Ishikawa (cell line): ENCODE data around the gene TPSG1.
A peak's percentile ranks its signal among the peaks of the same experiment; 100 is the strongest.

ENCODE experiments used
- CEBPB ChIP-seq: IDR thresholded peaks from 2 replicates; pipeline ENCODE4 v1.6.1; 2012
- CREB1 ChIP-seq: IDR thresholded peaks from 2 replicates; pipeline ENCODE4 v1.6.1; 2012; ENCODE audit warnings: low read depth
- EGR1 ChIP-seq: IDR thresholded peaks from 2 replicates; pipeline ENCODE4 v1.6.1; 2012
- EP300 ChIP-seq: IDR thresholded peaks from 2 replicates; pipeline ENCODE4 v1.6.1; 2012; ENCODE audit warnings: borderline replicate concordance
- FOXM1 ChIP-seq: IDR thresholded peaks from 2 replicates; pipeline ENCODE4 v1.6.1; 2012; ENCODE audit warnings: low read depth, borderline replicate concordance
- NFIC ChIP-seq: IDR thresholded peaks from 2 replicates; pipeline ENCODE4 v1.6.1; 2012
- RAD21 ChIP-seq: IDR thresholded peaks from 2 replicates; pipeline ENCODE4 v1.6.1; 2012; ENCODE audit warnings: low read depth
- TAF1 ChIP-seq: IDR thresholded peaks from 2 replicates; pipeline ENCODE4 v1.6.1; 2012; ENCODE audit warnings: low read depth, mild to moderate bottlenecking
- TCF12 ChIP-seq: IDR thresholded peaks from 2 replicates; pipeline ENCODE4 v1.6.1; 2012; ENCODE audit warnings: low read depth
- TEAD4 ChIP-seq: IDR thresholded peaks from 2 replicates; pipeline ENCODE4 v1.6.1; 2012
- YY1 ChIP-seq: IDR thresholded peaks from 2 replicates; pipeline ENCODE4 v1.6.1; 2012; ENCODE audit warnings: low read depth
- ZBTB7A ChIP-seq: IDR thresholded peaks from 2 replicates; pipeline ENCODE4 v1.6.1; 2012; ENCODE audit warnings: low read depth
- TF ChIP-seq, protein P1 (sequence below): IDR thresholded peaks from 2 replicates; pipeline ENCODE4 v1.6.1; 2012
- TF ChIP-seq, protein P2 (sequence below): IDR thresholded peaks from 2 replicates; pipeline ENCODE4 v1.6.1; 2012
- TF ChIP-seq, protein P3 (sequence below): IDR thresholded peaks from 2 replicates; pipeline ENCODE4 v1.6.1; 2012; ENCODE audit warnings: low read depth, mild to moderate bottlenecking

The TPSG1 gene

DNA sequence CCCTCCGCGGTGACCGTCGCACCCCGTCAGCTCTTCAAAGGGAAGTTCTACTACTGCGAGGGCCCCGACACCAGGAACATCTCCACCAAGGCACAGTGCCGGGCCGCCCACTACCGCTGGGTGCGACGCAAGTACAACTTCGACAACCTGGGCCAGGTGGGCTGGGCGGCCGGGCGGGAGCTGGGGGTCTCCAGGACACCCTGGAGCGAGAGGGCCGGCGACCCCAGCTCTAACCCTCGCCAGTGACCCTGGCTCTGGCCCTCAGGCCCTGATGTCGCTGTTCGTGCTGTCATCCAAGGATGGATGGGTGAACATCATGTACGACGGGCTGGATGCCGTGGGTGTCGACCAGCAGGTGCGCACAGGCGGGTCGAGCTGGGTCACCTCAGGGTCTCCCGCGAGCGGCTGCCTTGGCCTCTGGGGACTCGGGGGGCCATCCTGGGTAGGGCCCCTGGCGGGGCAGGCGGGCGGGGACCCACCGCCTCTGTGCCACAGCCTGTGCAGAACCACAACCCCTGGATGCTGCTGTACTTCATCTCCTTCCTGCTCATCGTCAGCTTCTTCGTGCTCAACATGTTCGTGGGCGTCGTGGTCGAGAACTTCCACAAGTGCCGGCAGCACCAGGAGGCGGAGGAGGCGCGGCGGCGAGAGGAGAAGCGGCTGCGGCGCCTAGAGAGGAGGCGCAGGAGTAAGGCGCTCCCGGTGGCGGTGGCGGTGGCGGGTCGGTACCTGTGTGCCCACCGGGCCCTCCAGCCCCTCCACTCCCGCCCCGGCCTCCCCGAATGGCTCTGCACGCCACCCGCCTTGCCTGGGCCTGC, 13.4 kb downstream of the TPSG1 start:
- TF ChIP-seq EP300: no peak

DNA sequence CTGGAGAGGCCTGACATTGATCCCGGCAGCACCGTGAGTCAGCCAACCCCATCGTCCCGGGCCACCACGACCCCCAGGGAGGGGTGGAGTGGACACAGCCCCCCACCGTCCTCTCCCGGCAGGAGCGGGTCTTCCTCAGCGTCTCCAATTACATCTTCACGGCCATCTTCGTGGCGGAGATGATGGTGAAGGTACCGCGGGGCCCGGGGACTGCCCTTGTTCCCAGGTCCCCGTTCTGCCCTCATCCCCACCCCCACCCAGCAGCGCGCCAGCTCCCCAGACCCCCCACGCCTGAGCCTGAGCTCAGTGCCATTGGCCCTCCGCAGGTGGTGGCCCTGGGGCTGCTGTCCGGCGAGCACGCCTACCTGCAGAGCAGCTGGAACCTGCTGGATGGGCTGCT, 14.6 kb downstream of the TPSG1 start:
- no peak for TF ChIP-seq EP300
- TF ChIP-seq, protein P1, sequence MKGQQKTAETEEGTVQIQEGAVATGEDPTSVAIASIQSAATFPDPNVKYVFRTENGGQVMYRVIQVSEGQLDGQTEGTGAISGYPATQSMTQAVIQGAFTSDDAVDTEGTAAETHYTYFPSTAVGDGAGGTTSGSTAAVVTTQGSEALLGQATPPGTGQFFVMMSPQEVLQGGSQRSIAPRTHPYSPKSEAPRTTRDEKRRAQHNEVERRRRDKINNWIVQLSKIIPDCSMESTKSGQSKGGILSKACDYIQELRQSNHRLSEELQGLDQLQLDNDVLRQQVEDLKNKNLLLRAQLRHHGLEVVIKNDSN: 0 out of 2 replicates have a peak, but pooled peaks have one; percentile 7

DNA sequence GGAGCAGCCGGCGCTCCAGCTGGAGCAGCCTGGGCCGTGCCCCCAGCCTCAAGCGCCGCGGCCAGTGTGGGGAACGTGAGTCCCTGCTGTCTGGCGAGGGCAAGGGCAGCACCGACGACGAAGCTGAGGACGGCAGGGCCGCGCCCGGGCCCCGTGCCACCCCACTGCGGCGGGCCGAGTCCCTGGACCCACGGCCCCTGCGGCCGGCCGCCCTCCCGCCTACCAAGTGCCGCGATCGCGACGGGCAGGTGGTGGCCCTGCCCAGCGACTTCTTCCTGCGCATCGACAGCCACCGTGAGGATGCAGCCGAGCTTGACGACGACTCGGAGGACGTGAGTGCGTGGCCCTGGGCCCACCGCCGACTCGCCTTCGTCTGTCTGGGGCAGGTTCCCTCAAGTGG, 16.0 kb downstream of the TPSG1 start:
- TF ChIP-seq CEBPB (no peak), RAD21 (no peak), TAF1 (no peak), ZBTB7A (no peak), FOXM1 (no peak), NFIC (no peak), YY1 (no peak), TCF12 (no peak), CREB1 (no peak), EGR1 (no peak), TEAD4 (no peak), EP300 (no peak)
- TF ChIP-seq, protein P1: no peak
- TF ChIP-seq, protein P2, sequence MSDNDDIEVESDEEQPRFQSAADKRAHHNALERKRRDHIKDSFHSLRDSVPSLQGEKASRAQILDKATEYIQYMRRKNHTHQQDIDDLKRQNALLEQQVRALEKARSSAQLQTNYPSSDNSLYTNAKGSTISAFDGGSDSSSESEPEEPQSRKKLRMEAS: no peak
- TF ChIP-seq, protein P3, sequence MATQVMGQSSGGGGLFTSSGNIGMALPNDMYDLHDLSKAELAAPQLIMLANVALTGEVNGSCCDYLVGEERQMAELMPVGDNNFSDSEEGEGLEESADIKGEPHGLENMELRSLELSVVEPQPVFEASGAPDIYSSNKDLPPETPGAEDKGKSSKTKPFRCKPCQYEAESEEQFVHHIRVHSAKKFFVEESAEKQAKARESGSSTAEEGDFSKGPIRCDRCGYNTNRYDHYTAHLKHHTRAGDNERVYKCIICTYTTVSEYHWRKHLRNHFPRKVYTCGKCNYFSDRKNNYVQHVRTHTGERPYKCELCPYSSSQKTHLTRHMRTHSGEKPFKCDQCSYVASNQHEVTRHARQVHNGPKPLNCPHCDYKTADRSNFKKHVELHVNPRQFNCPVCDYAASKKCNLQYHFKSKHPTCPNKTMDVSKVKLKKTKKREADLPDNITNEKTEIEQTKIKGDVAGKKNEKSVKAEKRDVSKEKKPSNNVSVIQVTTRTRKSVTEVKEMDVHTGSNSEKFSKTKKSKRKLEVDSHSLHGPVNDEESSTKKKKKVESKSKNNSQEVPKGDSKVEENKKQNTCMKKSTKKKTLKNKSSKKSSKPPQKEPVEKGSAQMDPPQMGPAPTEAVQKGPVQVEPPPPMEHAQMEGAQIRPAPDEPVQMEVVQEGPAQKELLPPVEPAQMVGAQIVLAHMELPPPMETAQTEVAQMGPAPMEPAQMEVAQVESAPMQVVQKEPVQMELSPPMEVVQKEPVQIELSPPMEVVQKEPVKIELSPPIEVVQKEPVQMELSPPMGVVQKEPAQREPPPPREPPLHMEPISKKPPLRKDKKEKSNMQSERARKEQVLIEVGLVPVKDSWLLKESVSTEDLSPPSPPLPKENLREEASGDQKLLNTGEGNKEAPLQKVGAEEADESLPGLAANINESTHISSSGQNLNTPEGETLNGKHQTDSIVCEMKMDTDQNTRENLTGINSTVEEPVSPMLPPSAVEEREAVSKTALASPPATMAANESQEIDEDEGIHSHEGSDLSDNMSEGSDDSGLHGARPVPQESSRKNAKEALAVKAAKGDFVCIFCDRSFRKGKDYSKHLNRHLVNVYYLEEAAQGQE: no peak

DNA sequence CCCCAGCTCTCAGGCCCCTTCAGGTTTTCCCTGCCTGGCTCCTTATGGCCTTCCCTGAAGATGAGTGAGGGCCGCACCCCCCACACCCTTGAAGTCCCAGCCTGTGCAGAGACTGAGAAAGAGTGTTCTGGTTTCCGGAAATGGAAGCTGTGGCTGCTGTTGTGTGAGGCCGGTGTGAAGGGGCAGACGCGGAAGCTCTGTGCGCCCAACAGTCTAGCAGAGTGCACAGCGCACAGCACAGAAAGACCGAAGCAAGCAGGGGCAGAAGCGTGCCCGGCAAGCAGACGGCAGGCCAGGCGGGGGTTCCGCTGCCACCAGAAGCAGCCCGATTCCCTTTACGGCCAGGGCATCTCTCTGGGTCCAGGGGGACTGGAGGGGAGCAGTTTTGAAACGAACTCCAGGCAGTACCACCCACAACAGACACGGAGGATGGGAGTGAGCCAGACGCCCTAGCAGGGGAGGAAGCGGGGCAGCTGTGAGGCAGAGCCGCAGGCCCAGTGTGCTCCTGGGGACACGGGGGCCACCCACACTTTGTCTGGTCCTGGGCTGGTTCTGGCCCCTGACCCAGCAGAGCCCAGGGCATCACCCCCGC, 16.7 kb downstream of the TPSG1 start:
- TF ChIP-seq TAF1 (no peak), EGR1 (no peak), ZBTB7A (no peak), YY1 (no peak), NFIC (no peak), CREB1 (no peak), CEBPB (no peak), TCF12 (no peak), FOXM1 (no peak)
- TF ChIP-seq, protein P2: no peak
- TF ChIP-seq, protein P3: no peak
- TF ChIP-seq, protein P1: no peak

DNA sequence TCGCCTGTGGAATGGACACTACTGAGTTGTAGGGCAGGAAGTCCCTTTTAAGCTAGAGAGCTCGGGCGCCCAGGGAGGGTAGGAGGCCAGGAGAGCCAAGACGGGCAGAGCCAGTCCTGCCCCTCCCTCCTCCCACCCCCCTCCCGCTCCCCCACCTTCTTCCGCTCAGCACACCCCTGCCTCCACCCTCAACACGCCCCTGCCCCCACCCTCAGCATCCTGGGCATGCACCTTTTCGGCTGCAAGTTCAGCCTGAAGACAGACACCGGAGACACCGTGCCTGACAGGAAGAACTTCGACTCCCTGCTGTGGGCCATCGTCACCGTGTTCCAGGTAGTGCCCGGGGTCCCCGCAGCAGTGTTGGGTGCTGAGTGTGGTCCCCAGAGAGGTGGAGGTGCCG, 18.3 kb downstream of the TPSG1 start:
- no peak for TF ChIP-seq EGR1
- TF ChIP-seq FOXM1: no peak
- TF ChIP-seq CEBPB: no peak
- no peak for TF ChIP-seq YY1
- TF ChIP-seq TAF1: no peak
- TF ChIP-seq NFIC: no peak
- TF ChIP-seq, protein P2: no peak
- no peak for TF ChIP-seq RAD21
- no peak for TF ChIP-seq EP300
- TF ChIP-seq CREB1: no peak
- no peak for TF ChIP-seq TCF12
- TF ChIP-seq, protein P1: no peak
